PC-3 (cell line): ENCODE results near the gene IP6K1. TPM values are rescaled to one million over a fixed set of nuclear protein-coding genes. Genes with fewer than 3 reads are reported as not detected.

Experiments used
- ATAC-seq: fragments of 200-7000 bp; cut with Tn5 transposase; 2 replicates; pipeline ENCODE4 v1.9.1; 2020; ENCODE audit warnings: mild to moderate bottlenecking, moderate library complexity
- BruUV-seq: library from RNA; stranded (reverse); fragments of 400-500 nt; replicated peaks from 2 replicates; lab custom pipeline; 2021; lab: Mats Ljungman, UMichigan
- CTCF ChIA-PET: fragments of 300-600 bp; sonication (Branson Sonifier 250); formaldehyde crosslinking; loops from one replicate; lab custom pipeline; 2022; ENCODE audit warnings: antibody characterized with exemption; lab: Charles Lee
- POLR2A ChIA-PET: fragments of 300-600 bp; sonication (Branson Sonifier 250); formaldehyde crosslinking; loops from one replicate; lab custom pipeline; 2022; ENCODE audit warnings: antibody characterized with exemption; ENCODE audit not compliant: unreplicated experiment; lab: Charles Lee
- DNase-seq: peaks from one replicate; pipeline ENCODE4 v3.0.0-alpha.2; 2015
- H2AFZ ChIP-seq: fragments of 300-600 bp; sonication (generic); 2 replicates; pipeline ENCODE4 v1.6.0; 2016; ENCODE audit warnings: antibody characterized with exemption, low read length
- H3F3A ChIP-seq: fragments of 300-600 bp; sonication (generic); one replicate; pipeline ENCODE4 v1.6.0; 2017; ENCODE audit warnings: antibody characterized with exemption, low read length, control low read depth, mild to moderate bottlenecking; ENCODE audit not compliant: unreplicated experiment
- H3K27ac ChIP-seq: fragments of 300-600 bp; sonication (generic); 2 replicates; pipeline ENCODE4 v1.5.1; 2016; ENCODE audit warnings: mild to moderate bottlenecking, low read length
- H3K27me3 ChIP-seq: fragments of 300-600 bp; sonication (generic); 2 replicates; pipeline ENCODE4 v1.6.1; 2016; ENCODE audit warnings: low read length, mixed read lengths
- H3K36me3 ChIP-seq: fragments of 300-600 bp; sonication (generic); 2 replicates; pipeline ENCODE4 v1.6.1; 2016; ENCODE audit warnings: low read depth, mixed run types, low read length, mixed read lengths
- H3K4me1 ChIP-seq: fragments of 300-600 bp; sonication (generic); 2 replicates; pipeline ENCODE4 v1.5.1; 2016; ENCODE audit warnings: low read length; ENCODE audit not compliant: insufficient read depth
- H3K4me2 ChIP-seq: fragments of 300-600 bp; sonication (generic); 2 replicates; pipeline ENCODE4 v1.6.0; 2016; ENCODE audit warnings: low read length
- H3K4me3 ChIP-seq: fragments of 300-600 bp; sonication (generic); 2 replicates; pipeline ENCODE4 v1.5.1; 2016; ENCODE audit warnings: mild to moderate bottlenecking, low read length, mixed read lengths
- H3K79me2 ChIP-seq: fragments of 300-600 bp; sonication (generic); 2 replicates; pipeline ENCODE4 v1.6.1; 2017; ENCODE audit warnings: low read length, mixed read lengths
- H3K9ac ChIP-seq: fragments of 300-600 bp; sonication (generic); 2 replicates; pipeline ENCODE4 v1.6.0; 2016; ENCODE audit warnings: mild to moderate bottlenecking, low read length
- H3K9me2 ChIP-seq: fragments of 300-600 bp; sonication (generic); replicated peaks from 2 replicates; pipeline ENCODE4 v1.6.1; 2016; ENCODE audit warnings: mixed run types, low read length, mixed read lengths
- H3K9me3 ChIP-seq: fragments of 300-600 bp; sonication (generic); 2 replicates; pipeline ENCODE4 v1.6.1; 2016; ENCODE audit warnings: low read length, mixed read lengths
- H4K20me1 ChIP-seq: fragments of 300-600 bp; sonication (generic); 2 replicates; pipeline ENCODE4 v1.6.1; 2016; ENCODE audit warnings: low read length, mixed read lengths
- CTCF ChIP-seq: fragments of 300-600 bp; sonication (generic); conservative IDR thresholded peaks from 2 replicates; pipeline ENCODE4 v1.5.1; 2017; ENCODE audit warnings: antibody characterized with exemption, low read depth, mild to moderate bottlenecking, low read length
- EZH2 ChIP-seq: fragments of 300-600 bp; sonication (generic); IDR thresholded peaks from one replicate; pipeline ENCODE4 v1.6.1; 2017; ENCODE audit warnings: antibody characterized with exemption, mild to moderate bottlenecking, low read length; ENCODE audit not compliant: unreplicated experiment
- EZH2phosphoT487 ChIP-seq: fragments of 300-600 bp; sonication (generic); IDR thresholded peaks from 2 replicates; pipeline ENCODE4 v1.6.1; 2018; ENCODE audit warnings: mild to moderate bottlenecking, antibody characterized with exemption, low read length, borderline replicate concordance
- intact Hi-C: fragments of 100-400 bp; cut with micrococcal nuclease; formaldehyde crosslinking; loops from 2 replicates; pipeline ENCODE4 v1.9.0; 2023
- total RNA-seq: library from RNA; depleted of rRNA; stranded (reverse); fragments of >200 nt; gene quantifications from 2 replicates; pipeline ENCODE4 v1.2.3, GENCODE V29; 2014

Gene IP6K1
- total RNA-seq, 1 experiment from 2014 or later, result 50.3 TPM

- no peak overlapping the region for H3K4me2 ChIP-seq
- H3K9me2 ChIP-seq, result no peaks in the 10 kb centered on the region
- POLR2A ChIA-PET, result no interaction called here
- ATAC-seq (no peak), DNase-seq (no peak)
- CTCF ChIA-PET, result no interaction called here
- H3K9ac ChIP-seq, result no peak overlapping the region
- H3K36me3 ChIP-seq, result no peaks in the 10 kb centered on the region
- intact Hi-C loops, result no loop called here
- H3K79me2 ChIP-seq, result no peaks in the 10 kb centered on the region
- H3K4me1 ChIP-seq, result no peaks in the 10 kb centered on the region
- H3K27me3 ChIP-seq, result no peaks in the 10 kb centered on the region
- BruUV-seq, result no TSS peak
- H2AFZ ChIP-seq, result no peak overlapping the region
- no peak overlapping the region for H3K27ac ChIP-seq
- TF ChIP-seq CTCF (no peak), EZH2phosphoT487 (no peak), EZH2 (no peak)
- no peaks in the 10 kb centered on the region for H3K9me3 ChIP-seq
- H4K20me1 ChIP-seq, result no peaks in the 10 kb centered on the region
- no peak overlapping the region for H3K4me3 ChIP-seq
- H3F3A ChIP-seq, result no peaks in the 10 kb centered on the region
Measured at GRCh38 chr3:49793486-49794085, 7.2 kb upstream of the IP6K1 start.

DNA sequence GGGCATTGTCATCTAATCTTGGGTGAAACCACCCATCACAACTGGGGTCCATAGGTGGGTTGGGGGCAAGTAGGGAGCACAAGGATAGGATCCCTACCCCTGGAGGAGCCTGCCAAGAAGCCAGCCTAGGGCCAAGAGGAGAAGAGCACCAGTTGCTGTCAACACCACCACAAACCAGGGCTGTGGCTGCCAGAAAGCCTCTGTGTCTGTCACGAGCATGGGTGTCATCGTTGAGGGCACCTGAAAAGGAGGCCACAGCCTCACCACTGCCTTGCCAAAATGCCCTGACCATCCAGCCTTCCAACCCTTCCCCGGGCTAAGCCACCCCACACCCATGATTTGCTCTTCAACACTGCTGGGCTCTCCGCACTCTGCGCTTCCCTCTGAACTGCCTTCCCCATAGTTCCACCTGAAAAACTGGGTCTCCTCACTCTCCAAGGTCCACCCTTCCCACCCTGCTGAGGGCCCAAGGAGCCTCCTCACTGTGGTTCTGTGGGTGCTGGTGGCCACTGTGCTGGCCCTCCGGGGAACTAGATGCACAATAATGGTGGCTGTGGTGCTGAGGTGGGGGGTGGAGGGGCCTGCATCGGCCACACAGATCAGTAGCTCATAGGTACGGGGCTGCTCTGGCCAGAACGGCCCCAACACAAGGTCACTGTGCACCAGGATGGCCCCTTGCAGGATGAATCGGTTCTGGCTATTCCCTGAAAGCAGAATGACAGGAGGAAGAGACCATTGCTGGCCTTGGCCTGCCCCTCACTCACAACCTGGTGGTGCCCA lies 6.2 kb upstream of the IP6K1 start:
- TF ChIP-seq EZH2phosphoT487, result no peak
- ChIA-PET CTCF (no interaction called here), POLR2A (interaction anchor here (0.6 kb wide), 1 partner anchor 323 kb away, joined by 3 read pairs; no protein-coding TSS in a partner anchor)
- H3K4me2 ChIP-seq, result no peak overlapping the region
- no peak overlapping the region for H3K27ac ChIP-seq
- H3K4me3 ChIP-seq, result no peak overlapping the region
- no peaks in the 10 kb centered on the region for H4K20me1 ChIP-seq
- intact Hi-C loops, result no loop called here
- DNase-seq, result no peak
- no peaks in the 10 kb centered on the region for H3F3A ChIP-seq
- no peaks in the 10 kb centered on the region for H3K36me3 ChIP-seq
- ATAC-seq, result no peak
- no TSS peak for BruUV-seq
- no peaks in the 10 kb centered on the region for H3K27me3 ChIP-seq
- no peak overlapping the region for H2AFZ ChIP-seq
- no peaks in the 10 kb centered on the region for H3K9me2 ChIP-seq
- no peaks in the 10 kb centered on the region for H3K9me3 ChIP-seq
- no peaks in the 10 kb centered on the region for H3K4me1 ChIP-seq
- no peaks in the 10 kb centered on the region for H3K79me2 ChIP-seq
- H3K9ac ChIP-seq, result no peak overlapping the region

DNA sequence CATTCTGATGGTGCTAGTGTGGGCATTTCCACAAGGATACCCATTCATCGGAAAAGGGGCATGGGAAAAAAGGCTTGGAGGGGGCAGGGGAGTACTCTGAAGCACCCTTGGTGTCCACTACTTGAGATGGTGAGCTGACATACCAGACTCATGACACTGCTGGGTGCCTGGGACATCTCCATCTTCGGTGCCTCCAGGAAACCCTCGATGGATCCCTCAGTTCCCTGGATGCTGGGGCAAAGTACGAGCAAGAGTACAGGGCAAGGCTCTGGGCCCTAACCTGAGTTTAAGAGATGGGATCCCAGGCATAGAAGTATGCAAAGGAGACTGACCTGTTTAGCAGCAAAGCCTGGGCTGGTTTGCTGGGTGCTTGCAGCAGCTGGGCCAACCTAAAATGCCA lies 5.2 kb upstream of the IP6K1 start:
- no peak for TF ChIP-seq EZH2
- no peak for TF ChIP-seq CTCF
- TF ChIP-seq EZH2phosphoT487, result no peak
- Histone ChIP-seq H3K79me2 (no peaks in the 10 kb centered on the region), H3K36me3 (no peaks in the 10 kb centered on the region), H3K27ac (no peak overlapping the region), H2AFZ (no peak overlapping the region), H3K9me2 (no peaks in the 10 kb centered on the region), H3K27me3 (no peaks in the 10 kb centered on the region), H3K4me3 (no peak overlapping the region), H3K4me2 (no peak overlapping the region), H3F3A (no peaks in the 10 kb centered on the region), H3K4me1 (peaks cover 7% of the 10 kb centered on the region), H4K20me1 (no peaks in the 10 kb centered on the region), H3K9me3 (no peaks in the 10 kb centered on the region), H3K9ac (no peak overlapping the region)
- intact Hi-C loops, result no loop called here
- CTCF ChIA-PET, result no interaction called here
- POLR2A ChIA-PET, result no interaction called here
- no peak for DNase-seq
- ATAC-seq, result no peak
- no TSS peak for BruUV-seq
